OCI-M1 (cell line): Measurements from ENCODE around the gene PDGFRB.

Source experiments
- DNase-seq: peaks from one replicate; lab custom pipeline; 2025; lab: John Stamatoyannopoulos, UW

Gene PDGFRB

GRCh38 chr5:150144879-150145278, 10.8 kb downstream of the PDGFRB start:
- DNase-seq, result no peak

- no peak for DNase-seq
Observed at GRCh38 chr5:150144246-150144801, 11.3 kb downstream of the PDGFRB start.

GRCh38 chr5:150143350-150144245, 12.0 kb downstream of the PDGFRB start:
- DNase-seq, result no peak

GRCh38 chr5:150142959-150143349, 12.7 kb downstream of the PDGFRB start:
- peak; percentile 48 for DNase-seq

- no peak for DNase-seq
Observed at GRCh38 chr5:150142185-150142958, 13.3 kb downstream of the PDGFRB start.

- no peak for DNase-seq
Observed at GRCh38 chr5:150141544-150142184, 14.0 kb downstream of the PDGFRB start.

- DNase-seq, result no peak
Observed at GRCh38 chr5:150140830-150141229, 14.8 kb downstream of the PDGFRB start.

GRCh38 chr5:150139334-150139733, 16.3 kb downstream of the PDGFRB start:
- DNase-seq, result no peak

- DNase-seq, result no peak
Observed at GRCh38 chr5:150138551-150139265, 16.9 kb downstream of the PDGFRB start.

GRCh38 chr5:150137997-150138396, 17.6 kb downstream of the PDGFRB start:
- DNase-seq, result no peak

- DNase-seq, result no peak
Observed at GRCh38 chr5:150137168-150137957, 18.3 kb downstream of the PDGFRB start.

GRCh38 chr5:150136305-150137167, 19.1 kb downstream of the PDGFRB start:
- no peak for DNase-seq

GRCh38 chr5:150135557-150136304, 19.9 kb downstream of the PDGFRB start:
- no peak for DNase-seq

GRCh38 chr5:150134198-150134588, 21.5 kb downstream of the PDGFRB start:
- DNase-seq, result no peak

GRCh38 chr5:150133581-150134197, 22.0 kb downstream of the PDGFRB start:
- DNase-seq, result no peak

GRCh38 chr5:150132740-150133139, 22.9 kb downstream of the PDGFRB start:
- no peak for DNase-seq

GRCh38 chr5:150131978-150132694, 23.5 kb downstream of the PDGFRB start:
- DNase-seq, result no peak

- no peak for DNase-seq
Observed at GRCh38 chr5:150131461-150131860, 24.2 kb downstream of the PDGFRB start.
